NK-92 (cell line): ENCODE measurements around the gene ERBB4.

Experiments used
- DNase-seq: peaks from one replicate; lab custom pipeline; 2025; ENCODE audit not compliant: unreplicated experiment; lab: John Stamatoyannopoulos, UW

ERBB4 gene

GRCh38 chr2:211845338-211846035 is 693.1 kb downstream of the ERBB4 start:
- no peak for DNase-seq

- DNase-seq: no peak
Measured at GRCh38 chr2:211837706-211838105, 700.9 kb downstream of the ERBB4 start.

GRCh38 chr2:211837206-211837605 is 701.4 kb downstream of the ERBB4 start:
- no peak for DNase-seq

- DNase-seq: no peak
Measured at GRCh38 chr2:211836409-211836808, 702.2 kb downstream of the ERBB4 start.

GRCh38 chr2:211835695-211836094 is 702.9 kb downstream of the ERBB4 start:
- no peak for DNase-seq

- DNase-seq: no peak
Measured at GRCh38 chr2:211833582-211834279, 704.9 kb downstream of the ERBB4 start.

- DNase-seq: no peak
Measured at GRCh38 chr2:211829725-211830124, 708.9 kb downstream of the ERBB4 start.

- DNase-seq: no peak
Measured at GRCh38 chr2:211823886-211824479, 714.6 kb downstream of the ERBB4 start.

GRCh38 chr2:211822686-211823335 is 715.8 kb downstream of the ERBB4 start:
- no peak for DNase-seq

GRCh38 chr2:211816754-211817153 is 721.8 kb downstream of the ERBB4 start:
- no peak for DNase-seq

- no peak for DNase-seq
Measured at GRCh38 chr2:211812587-211812986, 726.0 kb downstream of the ERBB4 start.

- no peak for DNase-seq
Measured at GRCh38 chr2:211802666-211803065, 735.9 kb downstream of the ERBB4 start.

GRCh38 chr2:211800001-211800400 is 738.6 kb downstream of the ERBB4 start:
- no peak for DNase-seq

- no peak for DNase-seq
Measured at GRCh38 chr2:211798868-211799267, 739.7 kb downstream of the ERBB4 start.

GRCh38 chr2:211793690-211794089 is 744.9 kb downstream of the ERBB4 start:
- DNase-seq: no peak

GRCh38 chr2:211789982-211790381 is 748.6 kb downstream of the ERBB4 start:
- DNase-seq: no peak

GRCh38 chr2:211766689-211767088 is 771.9 kb downstream of the ERBB4 start:
- DNase-seq: no peak

GRCh38 chr2:211762479-211762878 is 776.1 kb downstream of the ERBB4 start:
- no peak for DNase-seq

- DNase-seq: no peak
Measured at GRCh38 chr2:211760103-211760502, 778.5 kb downstream of the ERBB4 start.

GRCh38 chr2:211756266-211756665 is 782.3 kb downstream of the ERBB4 start:
- no peak for DNase-seq

- no peak for DNase-seq
Measured at GRCh38 chr2:211755187-211755586, 783.4 kb downstream of the ERBB4 start.

GRCh38 chr2:211751848-211752247 is 786.8 kb downstream of the ERBB4 start:
- no peak for DNase-seq
